ENCODE data around the gene MYL12A. TPM values are rescaled to one million over a fixed set of nuclear protein-coding genes. Genes with fewer than 3 reads are reported as not detected.

MYL12A gene
- total and polyA plus RNA-seq, 2 of the 8 experiments (the other 6 are each of a cell fraction or from before 2014, with no cell fraction given), result 188 to 247 TPM

- no peak for TF ChIP-seq CHD7 (IDR thresholded peaks at IDR 0.05; ENCODE audit: insufficient replicate concordance, low read length)
- TF ChIP-seq SIN3A (conservative IDR thresholded peaks at IDR 0.05 in 1 of 2, IDR thresholded peaks at IDR 0.05 in 1 of 2; ENCODE audit: low read depth in 1 of 2, low read length in 2 of 2), result no peak
- no peak for TF ChIP-seq RFX5 (IDR thresholded peaks at IDR 0.05; ENCODE audit: borderline replicate concordance, low read depth, low read length)
- no peak for TF ChIP-seq RAD21 (IDR thresholded peaks at IDR 0.05 in 1 of 2, conservative IDR thresholded peaks at IDR 0.05 in 1 of 2; ENCODE audit: low read depth in 2 of 2, low read length in 2 of 2)
- TF ChIP-seq, protein P1, sequence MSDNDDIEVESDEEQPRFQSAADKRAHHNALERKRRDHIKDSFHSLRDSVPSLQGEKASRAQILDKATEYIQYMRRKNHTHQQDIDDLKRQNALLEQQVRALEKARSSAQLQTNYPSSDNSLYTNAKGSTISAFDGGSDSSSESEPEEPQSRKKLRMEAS (IDR thresholded peaks at IDR 0.05), result no peak
- TF ChIP-seq BRCA1 (IDR thresholded peaks at IDR 0.05; ENCODE audit: low read depth, low read length), result no peak
- no peak for TF ChIP-seq FOSL1 (IDR thresholded peaks at IDR 0.05; ENCODE audit: insufficient read depth, low read depth, low read length)
- TF ChIP-seq CHD2 (IDR thresholded peaks at IDR 0.05; ENCODE audit: low read length), result no peak
- TF ChIP-seq KDM1A (IDR thresholded peaks at IDR 0.05; ENCODE audit: borderline replicate concordance, low read length), result no peak
- TF ChIP-seq POU5F1 (IDR thresholded peaks at IDR 0.05; ENCODE audit: low read depth, low read length), result no peak
- no peak for TF ChIP-seq TAF7 (optimal IDR thresholded peaks at IDR 0.05; ENCODE audit: borderline replicate concordance, low read depth, low read length)
Measured at GRCh38 chr18:3207565-3207964, 40.0 kb upstream of the MYL12A start (continued).
